Stimulated activated CD8-positive, alpha-beta memory T cell treated with anti-CD3 and anti-CD28 coated beads, Interleukin-4, amount 100 ng/mL, for 1 hour (primary cell): ENCODE results near the gene TGFB1.
"Not testable (repeated sequence)": the region's sequence is repeated elsewhere in the genome, so short reads cannot be mapped to it uniquely, and the experiment has no call there.

ENCODE experiments used
- DNase-seq, 2 donors: peaks; one replicate each; pipeline ENCODE4 v3.0.0-alpha.2; 2020; ENCODE audit warnings: low read depth in 2 of 2, low spot score in 1 of 2

TGFB1 gene

GRCh38 chr19:41304706-41305483 lies 48.8 kb downstream of the TGFB1 start:
- DNase-seq = no peak

- no peak for DNase-seq
Measured at GRCh38 chr19:41303954-41304353, 49.8 kb downstream of the TGFB1 start.

DNA sequence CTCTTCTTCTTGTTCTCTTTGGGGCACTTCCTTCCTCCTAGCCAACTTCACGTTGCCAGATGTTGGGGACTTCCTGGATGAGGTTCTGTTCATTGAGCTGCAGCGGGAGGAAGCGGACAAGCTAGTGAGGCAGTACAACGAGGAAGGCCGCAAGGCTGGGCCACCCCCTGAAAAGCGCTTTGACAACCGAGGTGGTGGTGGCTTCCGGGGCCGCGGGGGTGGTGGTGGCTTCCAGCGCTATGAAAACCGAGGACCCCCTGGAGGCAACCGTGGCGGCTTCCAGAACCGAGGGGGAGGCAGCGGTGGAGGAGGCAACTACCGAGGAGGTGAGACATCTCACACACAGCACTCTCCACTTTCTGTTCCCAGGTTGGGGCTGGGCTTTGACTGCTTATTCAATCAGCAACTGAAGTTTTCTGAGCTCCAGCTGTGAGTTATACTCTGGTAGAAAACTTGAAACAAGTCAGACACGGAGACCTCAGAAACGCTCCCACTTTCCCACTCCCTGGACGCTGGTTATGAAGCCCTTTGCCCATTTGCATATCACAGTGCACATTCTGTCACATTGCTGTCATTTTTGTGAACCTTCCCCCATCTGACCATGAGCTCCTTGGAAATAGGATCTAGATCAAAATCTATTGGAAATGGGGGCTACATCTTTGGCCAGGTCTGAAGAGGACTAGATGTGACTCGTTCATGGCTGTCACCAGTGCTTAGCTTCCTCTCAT lies 50.9 kb downstream of the TGFB1 start:
- peak; percentile 36 to 43 for DNase-seq

DNA sequence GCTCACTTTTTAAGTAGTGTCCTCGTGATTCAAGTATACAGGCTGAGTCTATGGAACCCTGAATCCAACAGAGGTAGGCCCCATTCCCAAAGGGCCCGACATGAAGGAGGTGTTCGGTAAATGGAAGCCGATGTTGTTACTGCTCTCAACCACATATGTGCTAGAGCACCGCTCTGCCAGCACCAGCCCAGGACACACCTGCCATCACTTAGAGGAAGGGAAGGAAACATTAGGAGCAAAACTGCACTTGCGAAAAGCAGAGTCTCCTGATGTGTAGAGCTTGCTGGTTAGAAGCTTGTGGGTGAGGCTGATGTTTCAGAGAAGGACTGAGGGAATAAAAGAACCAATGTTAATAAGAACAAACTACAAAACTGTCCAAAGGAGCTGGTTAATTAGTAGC lies 53.2 kb downstream of the TGFB1 start:
- DNase-seq = no peak

- no peak for DNase-seq
Measured at GRCh38 chr19:41299755-41300089, 54.0 kb downstream of the TGFB1 start.

- DNase-seq = no peak
Measured at GRCh38 chr19:41299046-41299754, 54.5 kb downstream of the TGFB1 start.

DNA sequence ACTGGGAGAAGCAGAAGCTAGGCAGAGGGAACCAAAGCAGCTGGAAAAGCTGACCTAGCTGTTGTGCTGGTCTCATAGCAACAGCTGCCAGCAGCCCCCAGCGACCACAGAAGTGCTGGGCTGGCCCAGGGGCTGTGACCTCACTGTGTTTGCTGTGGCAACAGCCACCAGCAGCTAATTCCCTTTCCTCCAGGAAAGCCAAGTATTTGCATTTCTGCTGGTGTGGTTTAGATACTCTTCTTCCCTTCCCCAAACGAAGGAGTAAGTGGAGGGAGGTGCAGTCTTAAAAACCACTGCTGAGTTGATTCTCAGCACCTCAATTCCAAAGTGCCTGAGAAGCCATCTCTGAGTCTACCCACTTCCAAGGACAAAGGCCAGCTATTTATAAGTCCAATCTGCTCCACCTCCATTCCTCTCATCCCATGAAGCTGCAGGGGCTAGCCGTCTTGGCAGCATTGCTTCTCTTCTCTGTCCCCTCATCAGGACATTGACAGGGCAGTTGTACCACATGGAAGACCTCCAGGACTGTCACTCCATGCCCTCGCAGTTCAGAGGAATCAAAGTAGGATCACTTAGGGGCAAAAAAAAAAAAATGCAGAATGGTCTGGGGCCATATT lies 55.3 kb downstream of the TGFB1 start:
- DNase-seq = no peak

- no peak for DNase-seq
Measured at GRCh38 chr19:41297628-41298347, 55.9 kb downstream of the TGFB1 start.

- DNase-seq = no peak
Measured at GRCh38 chr19:41296433-41296871, 57.3 kb downstream of the TGFB1 start.

DNA sequence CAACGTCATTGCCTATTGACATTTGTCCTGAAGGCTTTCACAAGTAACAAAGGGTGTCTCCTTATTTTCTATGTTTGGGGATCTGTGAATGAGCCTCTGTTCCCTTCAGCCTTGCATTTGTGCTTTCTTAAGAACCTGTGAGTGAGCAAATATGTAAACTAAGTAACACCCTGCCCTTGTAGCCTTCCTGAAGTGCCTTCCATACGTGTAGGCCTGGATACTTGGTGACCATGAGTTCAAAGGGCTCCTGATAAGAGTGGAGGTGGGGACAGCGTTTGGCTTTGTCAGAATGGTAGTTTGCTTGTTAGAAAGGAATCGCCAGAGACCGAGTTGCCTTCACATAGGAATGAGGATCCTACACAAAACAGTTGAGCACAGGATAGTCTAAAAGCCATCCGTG lies 58.2 kb downstream of the TGFB1 start:
- no peak for DNase-seq

DNA sequence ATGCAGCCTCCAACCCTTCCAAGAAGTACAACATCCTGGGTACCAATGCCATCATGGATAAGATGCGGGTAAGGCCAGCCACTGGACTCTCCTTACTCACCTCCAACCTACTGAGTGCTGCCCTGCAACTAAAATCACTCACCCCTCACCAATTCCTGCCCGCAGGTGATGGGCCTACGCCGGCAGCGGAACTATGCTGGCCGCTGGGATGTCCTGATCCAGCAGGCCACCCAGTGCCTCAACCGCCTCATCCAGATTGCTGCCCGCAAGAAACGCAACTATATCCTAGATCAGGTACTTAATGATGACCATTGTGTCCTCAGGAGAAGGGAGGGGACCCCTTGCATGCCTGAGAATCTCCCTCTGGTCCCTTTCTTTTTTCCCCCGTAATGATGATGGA lies 59.3 kb downstream of the TGFB1 start:
- no peak for DNase-seq

DNA sequence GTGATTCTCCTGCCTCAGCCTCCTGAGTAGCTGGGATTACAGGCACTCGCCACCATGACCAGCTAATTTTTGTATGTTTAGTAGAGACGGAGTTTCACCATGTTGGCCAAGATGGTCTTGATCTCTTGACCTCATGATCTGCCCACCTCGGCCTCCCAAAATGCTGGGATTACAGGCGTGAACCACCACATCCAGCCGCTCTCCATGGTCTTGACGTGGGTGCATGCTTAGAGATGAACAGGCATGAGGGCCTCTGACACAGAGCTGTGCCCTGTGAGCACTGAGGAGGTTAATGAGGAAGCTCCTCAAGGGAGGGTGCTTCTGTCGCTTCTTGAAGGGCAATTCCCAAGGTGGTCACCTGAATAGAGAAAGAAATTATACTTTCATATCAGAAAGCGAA lies 63.9 kb downstream of the TGFB1 start:
- not testable (repeated sequence) for DNase-seq

DNA sequence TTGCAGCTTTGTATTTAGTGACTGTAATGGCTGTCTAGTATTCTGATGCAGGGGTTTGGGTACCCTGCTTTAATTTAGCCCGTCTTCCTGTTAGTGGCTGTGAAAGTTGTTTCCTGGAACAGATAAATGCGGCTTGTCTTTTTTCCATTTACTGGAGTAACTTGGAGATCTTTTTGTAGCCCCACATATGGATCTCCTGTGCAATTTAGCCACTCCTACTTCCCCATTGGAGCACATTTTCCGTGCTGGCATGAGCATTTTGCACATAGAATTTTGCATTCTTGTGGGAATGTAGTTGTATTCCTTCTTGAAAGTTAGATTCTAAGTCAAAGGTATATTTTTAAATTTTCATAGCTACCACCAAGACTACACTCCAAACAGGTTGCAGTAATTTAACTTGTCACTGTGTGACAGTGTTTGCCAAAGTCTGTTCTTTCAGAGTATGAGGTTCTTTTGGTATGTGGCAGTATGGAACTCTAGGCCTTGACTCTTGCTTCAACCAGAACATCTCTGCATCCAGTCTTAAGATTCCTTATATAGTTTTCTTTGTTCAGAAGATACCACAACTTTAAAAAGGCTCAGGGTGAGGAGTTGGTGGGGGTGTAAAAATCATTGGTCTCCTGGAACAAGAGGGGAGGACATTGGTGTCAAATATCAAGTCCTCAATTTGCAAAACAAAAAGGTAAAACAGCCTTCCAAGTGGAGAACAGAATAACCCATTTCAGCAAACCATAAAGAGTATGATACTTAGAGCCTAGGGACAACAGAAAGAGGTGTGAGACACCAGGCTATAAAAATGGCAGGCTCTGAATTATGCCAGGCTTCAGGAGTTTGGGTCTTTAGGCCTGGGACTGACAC lies 64.8 kb downstream of the TGFB1 start:
- no peak for DNase-seq
